ENCODE results near the gene RMND5B. TPM values are rescaled to one million over a fixed set of nuclear protein-coding genes. Genes with fewer than 3 reads are reported as not detected.

The RMND5B gene
- total and polyA plus RNA-seq, 3 donors from 2014 or later = 73.0 to 181 (median 102) TPM

- H3K27me3 ChIP-seq = no peaks in the 10 kb centered on the region
Measured at GRCh38 chr5:178119915-178120606, 10.8 kb upstream of the RMND5B start.

GRCh38 chr5:178120607-178121357 is 10.0 kb upstream of the RMND5B start:
- intact Hi-C loops (cut with DNase I; ENCODE audit: low total_unique reads) = no loop called here
- no peak overlapping the region for H3K27ac ChIP-seq
- 30 to 40% methylated on average over 17 to 28 of the region's 29 CpGs for WGBS, 2 donors
- no peak overlapping the region for H3K4me3 ChIP-seq
- TF ChIP-seq CTCF (IDR thresholded peaks at IDR 0.05) (peak in 2 of 3 experiments; percentile 2 to 17), POLR2A (IDR thresholded peaks at IDR 0.05) (no peak)
- peaks cover 8% of the 10 kb centered on the region for H3K4me1 ChIP-seq
- H3K27me3 ChIP-seq = no peaks in the 10 kb centered on the region
- no peaks in the 10 kb centered on the region for H3K9me3 ChIP-seq
- peak; percentile 85 for DNase-seq
- no peaks in the 10 kb centered on the region for H3K36me3 ChIP-seq (ENCODE audit: low read depth, missing control alignments)

More at GRCh38 chr5:178119915-178120606, 10.8 kb upstream of the RMND5B start:
- Histone ChIP-seq H3K36me3 (ENCODE audit: low read depth, missing control alignments) (no peaks in the 10 kb centered on the region), H3K27ac (no peak overlapping the region), H3K4me1 (peaks cover 8% of the 10 kb centered on the region), H3K4me3 (no peak overlapping the region), H3K9me3 (no peaks in the 10 kb centered on the region)
- no peak for DNase-seq
- intact Hi-C loops (cut with DNase I; ENCODE audit: low total_unique reads) = no loop called here
- 90 to 94% methylated on average over 9 to 27 of the region's 27 CpGs for WGBS, 2 donors
- TF ChIP-seq POLR2A (IDR thresholded peaks at IDR 0.05) = no peak
- TF ChIP-seq CTCF (IDR thresholded peaks at IDR 0.05) = no peak

- TF ChIP-seq POLR2A (IDR thresholded peaks at IDR 0.05) (no peak), CTCF (IDR thresholded peaks at IDR 0.05) (no peak)
- H3K27me3 ChIP-seq = no peaks in the 10 kb centered on the region
- no peak overlapping the region for H3K4me3 ChIP-seq
- no peak overlapping the region for H3K27ac ChIP-seq
- peak; percentile 41 for DNase-seq
- no peaks in the 10 kb centered on the region for H3K36me3 ChIP-seq (ENCODE audit: low read depth, missing control alignments)
- intact Hi-C loops (cut with DNase I; ENCODE audit: low total_unique reads) = no loop called here
- 44 to 56% methylated on average over 15 to 38 of the region's 38 CpGs for WGBS, 2 donors
- no peaks in the 10 kb centered on the region for H3K9me3 ChIP-seq
- H3K4me1 ChIP-seq = peaks cover 8% of the 10 kb centered on the region
Measured at GRCh38 chr5:178121391-178122276, 9.2 kb upstream of the RMND5B start.

GRCh38 chr5:178122346-178122745 is 8.5 kb upstream of the RMND5B start:
- H3K4me3 ChIP-seq = no peak overlapping the region
- peaks cover 8% of the 10 kb centered on the region for H3K4me1 ChIP-seq
- no peaks in the 10 kb centered on the region for H3K36me3 ChIP-seq (ENCODE audit: low read depth, missing control alignments)
- no peaks in the 10 kb centered on the region for H3K9me3 ChIP-seq
- 71 to 77% methylated on average over 3 to 5 of the region's 5 CpGs for WGBS, 2 donors
- DNase-seq = no peak
- no peak overlapping the region for H3K27ac ChIP-seq
- TF ChIP-seq POLR2A (IDR thresholded peaks at IDR 0.05) (no peak), CTCF (IDR thresholded peaks at IDR 0.05) (no peak)
- H3K27me3 ChIP-seq = no peaks in the 10 kb centered on the region
- intact Hi-C loops (cut with DNase I; ENCODE audit: low total_unique reads) = no loop called here
